Parathyroid adenoma (tissue), 2 donors: ENCODE results near the gene PLCL2.

ENCODE experiments used
- H2AFZ ChIP-seq: fragments of 300-600 bp; sonication (generic); one replicate; pipeline ENCODE4 v1.7.0; 2017; ENCODE audit warnings: antibody characterized with exemption, mild to moderate bottlenecking
- H3K27ac ChIP-seq: fragments of 300-600 bp; sonication (generic); one replicate; pipeline ENCODE4 v1.7.0; 2017
- H3K27me3 ChIP-seq: fragments of 300-600 bp; sonication (generic); one replicate; pipeline ENCODE4 v1.7.0; 2017; ENCODE audit warnings: low read length; ENCODE audit not compliant: control insufficient read depth, insufficient read depth
- H3K36me3 ChIP-seq: fragments of 300-600 bp; sonication (generic); one replicate; pipeline ENCODE4 v1.7.0; 2017; ENCODE audit warnings: low read length; ENCODE audit not compliant: control insufficient read depth, insufficient read depth
- H3K4me1 ChIP-seq: fragments of 300-600 bp; sonication (generic); one replicate; pipeline ENCODE4 v1.7.0; 2017; ENCODE audit warnings: control low read depth
- H3K4me2 ChIP-seq: fragments of 300-600 bp; sonication (generic); one replicate; pipeline ENCODE4 v1.7.0; 2017; ENCODE audit warnings: low read length
- H3K4me3 ChIP-seq: fragments of 300-600 bp; sonication (generic); one replicate; pipeline ENCODE4 v1.7.0; 2017; ENCODE audit warnings: low read depth, low read length
- H3K79me2 ChIP-seq: fragments of 300-600 bp; sonication (generic); one replicate; pipeline ENCODE4 v1.7.0; 2017; ENCODE audit warnings: control low read depth
- H3K9ac ChIP-seq: fragments of 300-600 bp; sonication (generic); one replicate; pipeline ENCODE4 v1.7.0; 2017; ENCODE audit warnings: mild to moderate bottlenecking
- H3K9me3 ChIP-seq: fragments of 300-600 bp; sonication (generic); one replicate; pipeline ENCODE4 v1.7.0; 2017; ENCODE audit warnings: low read length; ENCODE audit not compliant: control insufficient read depth
- TF ChIP-seq, protein P1 (sequence below): fragments of 300-600 bp; sonication (generic); IDR thresholded peaks from one replicate; pipeline ENCODE4 v1.7.0; 2017; ENCODE audit warnings: antibody characterized with exemption, mild to moderate bottlenecking
- donor health status: primary hyperparathyroidism.

The PLCL2 gene

GRCh38 chr3:17025594-17026139 lies 140.9 kb downstream of the PLCL2 start:
- no peaks in the 10 kb centered on the region for H3K79me2 ChIP-seq
- H3K27ac ChIP-seq, result no peak overlapping the region
- H3K9ac ChIP-seq, result no peak overlapping the region
- no peaks in the 10 kb centered on the region for H3K27me3 ChIP-seq
- H3K4me1 ChIP-seq, result no peaks in the 10 kb centered on the region
- H2AFZ ChIP-seq, result no peak overlapping the region
- no peaks in the 10 kb centered on the region for H3K36me3 ChIP-seq
- H3K9me3 ChIP-seq, result no peaks in the 10 kb centered on the region
- TF ChIP-seq, protein P1, sequence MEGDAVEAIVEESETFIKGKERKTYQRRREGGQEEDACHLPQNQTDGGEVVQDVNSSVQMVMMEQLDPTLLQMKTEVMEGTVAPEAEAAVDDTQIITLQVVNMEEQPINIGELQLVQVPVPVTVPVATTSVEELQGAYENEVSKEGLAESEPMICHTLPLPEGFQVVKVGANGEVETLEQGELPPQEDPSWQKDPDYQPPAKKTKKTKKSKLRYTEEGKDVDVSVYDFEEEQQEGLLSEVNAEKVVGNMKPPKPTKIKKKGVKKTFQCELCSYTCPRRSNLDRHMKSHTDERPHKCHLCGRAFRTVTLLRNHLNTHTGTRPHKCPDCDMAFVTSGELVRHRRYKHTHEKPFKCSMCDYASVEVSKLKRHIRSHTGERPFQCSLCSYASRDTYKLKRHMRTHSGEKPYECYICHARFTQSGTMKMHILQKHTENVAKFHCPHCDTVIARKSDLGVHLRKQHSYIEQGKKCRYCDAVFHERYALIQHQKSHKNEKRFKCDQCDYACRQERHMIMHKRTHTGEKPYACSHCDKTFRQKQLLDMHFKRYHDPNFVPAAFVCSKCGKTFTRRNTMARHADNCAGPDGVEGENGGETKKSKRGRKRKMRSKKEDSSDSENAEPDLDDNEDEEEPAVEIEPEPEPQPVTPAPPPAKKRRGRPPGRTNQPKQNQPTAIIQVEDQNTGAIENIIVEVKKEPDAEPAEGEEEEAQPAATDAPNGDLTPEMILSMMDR, result no peak
- H3K4me2 ChIP-seq, result no peak overlapping the region
- no peak overlapping the region for H3K4me3 ChIP-seq

- Histone ChIP-seq H2AFZ (no peak overlapping the region), H3K79me2 (no peaks in the 10 kb centered on the region), H3K4me1 (no peaks in the 10 kb centered on the region), H3K4me2 (no peak overlapping the region), H3K27me3 (no peaks in the 10 kb centered on the region), H3K4me3 (no peak overlapping the region), H3K9ac (no peak overlapping the region), H3K36me3 (no peaks in the 10 kb centered on the region), H3K9me3 (no peaks in the 10 kb centered on the region), H3K27ac (no peak overlapping the region)
- TF ChIP-seq, protein P1, result no peak
Observed at GRCh38 chr3:17027318-17027717, 142.6 kb downstream of the PLCL2 start.

GRCh38 chr3:17028363-17028762 lies 143.6 kb downstream of the PLCL2 start:
- H3K36me3 ChIP-seq, result no peaks in the 10 kb centered on the region
- H3K4me2 ChIP-seq, result no peak overlapping the region
- H3K4me1 ChIP-seq, result no peaks in the 10 kb centered on the region
- H2AFZ ChIP-seq, result no peak overlapping the region
- TF ChIP-seq, protein P1, result no peak
- no peak overlapping the region for H3K4me3 ChIP-seq
- H3K27ac ChIP-seq, result no peak overlapping the region
- H3K27me3 ChIP-seq, result no peaks in the 10 kb centered on the region
- no peak overlapping the region for H3K9ac ChIP-seq
- H3K79me2 ChIP-seq, result no peaks in the 10 kb centered on the region
- H3K9me3 ChIP-seq, result no peaks in the 10 kb centered on the region

DNA sequence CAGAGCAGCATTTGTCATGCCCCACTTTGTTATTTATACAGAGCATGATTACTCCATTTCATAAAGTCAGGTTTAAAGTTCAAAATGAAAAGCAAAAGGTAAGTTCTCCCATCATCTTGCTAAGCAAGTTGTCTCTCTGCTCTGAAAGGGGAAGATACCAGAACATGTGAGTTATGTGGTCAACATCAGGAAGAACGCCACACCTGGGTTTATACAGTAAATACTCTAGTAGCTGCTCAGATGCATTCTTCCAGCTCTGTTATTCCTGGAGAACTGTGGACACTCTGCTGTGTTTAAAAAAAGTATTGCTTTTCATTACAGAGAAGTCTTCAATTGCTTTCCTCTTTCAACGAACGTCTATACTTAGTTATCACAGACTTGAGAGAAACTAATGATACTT lies 145.7 kb downstream of the PLCL2 start:
- Histone ChIP-seq H3K27ac (no peak overlapping the region), H3K4me3 (no peak overlapping the region), H3K79me2 (no peaks in the 10 kb centered on the region), H3K9me3 (no peaks in the 10 kb centered on the region), H3K4me2 (no peak overlapping the region), H3K9ac (no peak overlapping the region), H2AFZ (no peak overlapping the region), H3K27me3 (no peaks in the 10 kb centered on the region), H3K36me3 (no peaks in the 10 kb centered on the region), H3K4me1 (no peaks in the 10 kb centered on the region)
- TF ChIP-seq, protein P1, result no peak

GRCh38 chr3:17030956-17031652 lies 146.3 kb downstream of the PLCL2 start:
- no peak overlapping the region for H3K27ac ChIP-seq
- H2AFZ ChIP-seq, result no peak overlapping the region
- H3K4me2 ChIP-seq, result no peak overlapping the region
- TF ChIP-seq, protein P1, result no peak
- H3K36me3 ChIP-seq, result no peaks in the 10 kb centered on the region
- no peaks in the 10 kb centered on the region for H3K9me3 ChIP-seq
- H3K27me3 ChIP-seq, result no peaks in the 10 kb centered on the region
- H3K4me3 ChIP-seq, result no peak overlapping the region
- H3K4me1 ChIP-seq, result no peaks in the 10 kb centered on the region
- H3K9ac ChIP-seq, result no peak overlapping the region
- no peaks in the 10 kb centered on the region for H3K79me2 ChIP-seq
